CD4-positive, alpha-beta T cell treated with Interleukin-4 for 1 hour (primary cell): ENCODE data around the gene RADX.
A peak's percentile ranks its signal among the peaks of the same experiment; 100 is the strongest.
"Not testable (repeated sequence)": the region's sequence is repeated elsewhere in the genome, so short reads cannot be mapped to it uniquely, and the experiment has no call there.

Experiments
- DNase-seq, 2 donors: peaks; one replicate each; pipeline ENCODE4 v3.0.0-alpha.2; 2020 to 2022

The RADX gene, protein sequence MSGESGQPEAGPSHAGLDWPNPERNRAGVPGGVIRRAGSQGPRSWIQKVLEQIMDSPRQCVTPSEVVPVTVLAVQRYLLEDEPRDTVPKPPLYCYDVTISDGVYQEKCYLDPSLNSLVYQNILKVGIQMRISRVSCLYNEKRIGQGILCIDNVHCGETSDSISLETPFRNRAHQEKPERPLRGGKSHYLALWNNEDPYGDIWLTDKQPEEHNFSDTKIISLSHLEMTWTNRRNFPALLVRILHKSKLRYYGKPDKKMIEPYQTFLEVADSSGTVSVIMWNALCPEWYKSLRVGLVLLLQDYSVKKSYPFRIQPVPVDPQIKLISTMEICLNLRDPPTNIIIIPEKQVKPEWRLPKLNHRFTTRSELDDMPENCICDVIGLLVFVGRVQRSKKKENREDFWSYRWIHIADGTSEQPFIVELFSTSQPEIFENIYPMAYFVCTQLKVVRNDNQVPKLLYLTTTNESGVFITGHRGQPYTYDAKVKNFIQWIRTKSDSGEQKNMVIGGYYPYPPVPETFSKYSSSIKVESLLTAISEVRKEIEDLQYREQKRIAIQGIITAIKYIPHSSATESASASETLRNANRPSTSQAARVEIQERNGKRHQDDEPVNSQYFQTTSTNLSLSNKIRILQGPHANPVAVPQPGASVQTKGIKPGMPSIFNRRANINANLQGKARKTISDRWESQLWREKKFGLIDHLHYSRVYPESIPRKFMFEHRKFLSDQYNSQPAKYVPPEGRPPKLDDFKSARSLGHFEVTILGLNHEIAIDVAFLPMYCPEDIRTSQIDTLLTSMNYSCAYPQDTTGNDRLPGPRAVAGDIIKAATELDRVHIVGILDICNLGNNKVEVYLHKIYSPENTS

DNA sequence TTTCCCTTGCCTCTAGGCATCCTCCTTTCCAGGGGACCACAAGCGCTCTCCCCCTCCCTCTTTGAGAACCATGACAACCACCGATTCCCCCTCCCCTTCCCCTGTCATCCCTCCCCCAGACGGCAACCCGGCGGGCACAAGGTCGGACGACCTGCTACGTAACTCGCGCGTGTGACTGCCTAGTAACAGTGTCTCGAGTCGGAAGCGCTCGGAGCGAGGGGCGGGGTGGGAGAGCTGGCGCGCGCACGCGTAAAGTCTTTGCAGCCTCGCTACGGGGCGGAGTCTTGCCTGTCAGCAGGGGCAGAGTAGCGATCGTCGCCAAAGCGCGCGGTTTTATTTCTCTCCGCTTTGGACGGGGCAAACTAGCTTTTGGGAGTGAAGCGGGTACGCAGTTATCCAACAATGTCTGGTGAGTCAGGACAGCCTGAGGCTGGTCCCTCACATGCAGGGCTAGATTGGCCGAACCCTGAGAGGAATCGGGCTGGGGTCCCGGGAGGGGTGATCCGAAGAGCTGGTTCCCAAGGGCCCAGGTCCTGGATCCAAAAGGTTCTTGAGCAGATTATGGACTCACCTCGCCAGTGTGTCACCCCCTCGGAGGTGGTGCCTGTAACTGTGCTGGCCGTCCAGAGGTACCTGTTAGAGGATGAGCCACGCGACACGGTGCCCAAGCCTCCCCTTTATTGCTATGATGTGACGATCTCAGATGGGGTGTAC lies at the start of gene RADX:
TSS of gene RADX (plus strand) at position 300 of the 714 bp plus-strand sequence. CDS start at position 403, 103 bp downstream.
- peak; percentile 91 for DNase-seq

DNA sequence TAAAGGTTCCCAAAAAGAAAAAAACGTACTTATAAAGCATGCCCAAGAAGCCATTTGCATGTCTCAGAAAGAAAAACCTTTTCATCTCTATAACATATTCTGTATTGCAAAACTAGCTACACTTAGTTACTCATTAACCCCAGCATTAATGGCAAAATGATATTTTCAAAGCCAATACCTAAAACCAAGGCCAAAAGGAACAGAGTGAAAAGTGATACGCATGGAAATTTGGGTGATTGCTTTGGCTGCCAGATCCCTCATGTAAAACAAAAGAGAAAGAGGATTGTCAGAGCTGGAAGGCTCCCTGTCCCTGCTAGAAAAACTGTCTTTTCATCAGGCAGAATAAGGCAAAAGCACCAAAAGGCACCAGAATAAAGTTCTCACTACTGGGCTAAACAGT lies 46.8 kb upstream of the RADX start:
- no peak for DNase-seq

DNA sequence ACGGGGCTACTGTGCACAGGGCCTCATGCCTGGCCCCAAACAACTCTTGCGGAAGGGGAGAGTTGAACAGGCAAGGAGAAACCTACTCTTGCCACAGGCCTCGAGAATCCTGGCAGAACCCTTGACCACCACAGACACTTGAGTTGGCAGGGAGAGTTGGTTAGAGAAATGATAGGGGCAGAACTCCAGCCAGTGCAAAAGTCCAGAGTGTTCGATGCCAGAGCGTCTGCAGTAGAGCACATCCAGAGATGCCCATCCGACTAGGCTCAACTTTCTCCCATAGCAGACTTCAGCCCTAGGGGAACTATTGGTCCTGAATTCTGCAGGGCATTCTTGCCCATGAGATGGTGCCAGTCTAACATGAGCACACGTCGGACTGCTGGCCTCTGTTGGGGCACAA lies 45.4 kb upstream of the RADX start:
- no peak for DNase-seq

DNA sequence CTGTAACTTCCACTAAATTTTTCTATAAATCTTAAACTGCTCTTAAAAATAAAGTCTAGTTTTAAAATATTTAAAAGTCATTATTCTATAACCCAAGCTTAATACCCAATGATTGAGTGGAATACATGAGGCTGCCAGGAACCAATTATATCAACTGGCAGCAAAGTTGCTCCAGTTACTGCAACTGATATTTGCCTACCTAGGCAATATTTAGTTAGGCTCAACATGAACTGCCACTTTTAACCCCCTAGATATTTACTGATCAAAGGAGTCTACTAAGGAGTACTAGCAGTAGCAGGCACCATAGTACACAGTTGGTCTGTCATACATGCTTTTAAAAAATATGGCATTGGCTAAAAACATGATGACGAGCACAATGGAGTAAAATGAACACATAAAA lies 29.9 kb upstream of the RADX start:
- no peak for DNase-seq

DNA sequence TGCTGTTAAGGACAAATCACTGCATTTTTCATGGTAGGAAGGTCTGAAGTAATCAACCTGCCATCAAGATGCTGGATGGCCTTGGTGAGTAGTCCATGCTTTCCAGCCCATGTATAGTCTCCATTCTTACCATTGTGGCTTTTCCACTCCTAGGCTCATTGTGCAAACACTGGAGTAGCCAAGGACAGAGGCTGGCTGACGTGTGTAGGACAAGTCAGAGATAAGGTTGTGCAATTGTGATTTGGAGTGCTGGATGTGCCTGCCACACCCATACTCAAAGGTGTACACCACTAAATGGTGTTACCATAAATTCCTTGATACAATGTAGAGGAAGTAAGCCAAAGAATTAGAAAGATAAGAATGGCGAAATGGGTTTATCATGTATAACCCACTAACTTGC lies 26.3 kb upstream of the RADX start:
- no peak for DNase-seq

DNA sequence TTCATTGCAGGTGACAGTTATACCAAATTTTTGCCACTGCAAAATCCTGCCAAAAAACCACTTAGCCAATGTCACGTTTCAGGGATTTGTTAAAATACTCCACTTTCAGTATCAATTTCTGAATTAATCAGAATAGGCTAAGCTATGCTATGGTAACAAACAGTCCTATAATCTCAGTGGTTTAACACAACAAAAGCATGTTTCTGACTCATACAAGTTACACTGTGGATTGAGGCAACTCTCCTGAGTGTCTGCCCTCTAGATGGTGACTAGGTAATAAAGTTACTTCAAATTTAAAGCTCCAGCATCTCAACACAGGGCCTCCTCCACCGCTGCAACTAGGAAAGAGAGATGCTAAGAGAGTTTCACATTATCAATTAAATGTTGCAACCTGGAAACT lies 23.0 kb upstream of the RADX start:
- DNase-seq: no peak

DNA sequence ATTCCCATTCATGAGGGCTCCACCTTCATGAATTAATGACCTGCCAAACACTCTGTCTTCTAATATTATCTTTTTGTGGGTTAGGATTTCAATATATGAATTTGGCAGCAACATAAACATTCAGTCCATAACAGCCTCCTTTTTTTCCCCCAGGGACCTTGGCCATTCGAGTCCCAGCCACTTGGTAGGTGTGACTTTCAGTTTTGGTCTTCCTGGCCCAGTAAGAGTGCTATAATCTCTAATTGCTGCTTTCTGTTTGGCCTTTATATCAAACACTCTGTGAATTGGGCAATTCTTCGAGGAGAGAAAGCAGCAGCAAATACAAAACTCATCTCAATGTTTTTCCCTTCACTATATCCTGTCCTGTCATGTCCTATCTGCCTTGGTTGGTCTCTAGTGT lies 12.4 kb upstream of the RADX start:
- DNase-seq: no peak

DNA sequence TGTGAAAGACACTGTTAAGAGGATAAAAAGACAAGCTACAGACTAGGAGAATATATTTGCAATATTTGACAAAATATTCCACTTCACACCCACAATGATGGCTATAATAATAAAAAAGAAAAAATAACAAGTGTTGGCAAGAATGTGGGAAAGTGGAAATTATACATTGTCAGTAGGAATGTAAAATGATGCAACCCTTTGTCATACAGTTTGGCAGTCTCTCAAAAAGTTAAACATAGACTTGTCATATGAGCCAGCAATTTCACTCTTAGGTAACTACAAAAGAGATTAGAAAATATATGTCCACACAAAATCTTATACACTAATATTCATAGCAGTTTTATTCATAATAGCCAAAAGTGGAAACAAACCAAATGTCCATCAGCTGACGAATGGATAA lies 5.2 kb upstream of the RADX start:
- no peak for DNase-seq

DNA sequence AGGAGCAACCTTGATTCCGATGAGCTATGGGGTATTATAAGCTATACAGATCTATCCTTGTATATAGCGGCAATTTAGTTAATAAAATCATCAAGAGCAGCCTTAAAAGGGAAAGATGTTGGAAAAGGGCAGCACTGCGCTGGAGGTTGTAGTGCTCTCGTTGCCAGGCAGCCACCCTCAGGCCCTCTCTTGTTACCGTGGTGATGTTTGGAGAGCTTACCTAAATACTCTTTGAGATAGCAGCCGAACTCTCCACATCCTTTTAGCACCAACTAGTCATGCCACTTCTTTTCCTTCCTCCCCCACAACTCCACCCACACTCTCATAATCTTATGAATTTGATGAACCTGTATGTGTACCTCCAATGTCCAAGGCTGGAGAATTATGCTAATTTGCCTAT lies 3.8 kb upstream of the RADX start:
- peak; percentile 34 to 70 for DNase-seq

DNA sequence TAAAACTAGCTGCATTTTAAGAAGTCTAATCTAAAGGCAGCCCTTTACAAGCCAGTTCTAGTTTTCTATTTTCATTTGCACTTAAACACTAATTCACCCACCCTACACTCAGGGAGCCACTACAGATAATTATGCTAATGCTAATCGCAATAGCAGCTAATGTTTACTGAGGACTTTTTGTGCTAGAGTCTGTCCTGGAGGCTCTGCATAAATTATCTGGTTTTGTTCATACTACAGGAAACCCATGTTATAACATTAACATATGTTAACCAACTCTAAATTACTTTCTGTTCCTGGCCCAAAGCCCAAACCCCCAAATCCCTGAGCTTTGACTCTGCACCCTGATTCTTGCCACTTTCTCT lies 480 bp upstream of the RADX start:
- DNase-seq: no peak

DNA sequence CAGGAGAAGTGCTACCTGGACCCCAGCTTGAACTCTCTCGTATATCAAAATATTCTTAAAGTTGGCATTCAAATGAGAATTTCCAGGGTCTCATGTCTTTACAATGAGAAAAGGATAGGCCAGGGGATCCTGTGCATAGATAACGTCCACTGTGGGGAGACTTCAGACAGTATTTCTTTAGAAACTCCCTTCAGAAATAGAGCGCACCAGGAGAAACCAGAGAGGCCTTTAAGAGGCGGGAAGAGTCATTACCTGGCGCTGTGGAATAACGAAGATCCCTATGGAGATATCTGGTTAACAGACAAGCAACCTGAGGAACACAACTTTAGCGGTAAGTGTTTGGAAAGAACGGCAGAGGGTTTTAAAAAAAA lies 600 bp downstream of the RADX start:
- no peak for DNase-seq

DNA sequence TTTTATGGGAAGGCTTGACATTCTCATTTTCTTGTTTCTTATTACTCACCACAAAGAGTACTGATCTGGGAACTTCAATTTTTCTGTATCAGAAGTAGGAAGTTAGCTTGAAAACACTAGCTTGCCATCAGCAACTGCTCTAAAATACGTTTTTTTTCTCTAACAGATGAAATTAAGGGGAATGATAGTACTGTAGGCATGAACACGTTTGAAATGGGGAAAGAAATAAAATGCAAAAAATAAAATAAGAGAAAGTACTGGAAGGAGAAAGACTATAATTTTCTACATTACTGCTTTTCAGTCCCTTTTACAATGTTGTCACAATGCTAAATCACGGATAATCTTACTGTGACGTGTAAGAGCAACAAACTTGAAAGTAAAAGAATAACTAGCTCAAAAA lies 1.5 kb downstream of the RADX start:
- no peak for DNase-seq

DNA sequence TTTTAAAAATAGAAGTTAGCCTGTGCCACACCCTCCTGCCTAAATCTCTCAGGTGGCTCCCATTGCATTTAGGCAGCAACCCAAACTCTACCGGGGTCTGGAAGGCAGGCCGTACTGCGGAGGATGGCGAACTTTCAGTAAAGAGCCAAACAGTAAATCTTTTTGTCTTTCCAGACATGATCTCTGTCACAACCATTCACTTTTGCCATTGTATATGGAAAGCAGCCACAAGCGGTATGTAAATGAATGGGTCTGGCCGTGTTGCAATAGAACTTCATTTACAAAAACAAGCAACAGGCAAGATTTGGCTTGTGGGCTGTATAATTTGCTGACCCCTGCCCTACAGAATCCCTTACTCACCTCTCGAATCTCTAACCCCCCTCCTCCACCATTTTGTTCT lies 3.3 kb downstream of the RADX start:
- no peak for DNase-seq

DNA sequence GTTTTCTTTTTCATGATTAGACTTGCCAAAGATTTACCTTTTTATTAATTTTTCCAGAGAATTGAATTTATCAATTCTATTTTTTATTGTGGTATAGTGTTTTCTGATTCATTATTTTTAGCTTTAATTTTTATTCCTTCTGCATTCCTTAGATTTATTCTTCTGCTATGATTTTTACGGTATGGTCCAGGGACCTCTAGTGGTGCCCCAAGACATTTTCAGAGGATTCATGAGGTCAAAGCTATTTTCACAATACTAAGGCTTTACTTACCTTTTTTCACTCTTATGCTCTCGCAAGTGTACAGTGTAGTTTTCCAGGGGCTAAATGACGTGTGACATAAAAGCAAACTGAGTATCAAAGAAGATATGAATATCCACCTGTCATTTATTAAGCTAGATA lies 8.0 kb downstream of the RADX start:
- DNase-seq: peak in 1 of 2 donors; percentile 14

DNA sequence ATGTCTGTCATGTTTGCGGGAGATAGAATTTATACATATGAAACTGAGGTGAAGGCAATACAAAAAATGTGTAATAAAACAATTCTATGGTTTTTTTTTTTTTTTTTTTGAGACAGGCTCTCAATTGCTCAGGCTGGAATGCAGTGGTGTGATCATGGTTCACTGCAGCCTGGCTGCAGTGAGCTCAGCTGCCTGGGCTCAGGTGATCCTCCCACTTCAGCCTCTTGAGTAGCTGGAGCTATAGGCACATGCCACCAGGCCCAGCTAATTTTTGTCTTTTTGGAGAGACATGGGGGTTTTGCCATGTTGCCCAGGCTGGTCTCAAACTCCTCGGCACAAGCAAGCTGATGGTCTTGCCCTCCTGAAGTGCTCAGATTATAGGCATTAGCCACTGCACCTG lies 10.1 kb downstream of the RADX start:
- DNase-seq: no peak

DNA sequence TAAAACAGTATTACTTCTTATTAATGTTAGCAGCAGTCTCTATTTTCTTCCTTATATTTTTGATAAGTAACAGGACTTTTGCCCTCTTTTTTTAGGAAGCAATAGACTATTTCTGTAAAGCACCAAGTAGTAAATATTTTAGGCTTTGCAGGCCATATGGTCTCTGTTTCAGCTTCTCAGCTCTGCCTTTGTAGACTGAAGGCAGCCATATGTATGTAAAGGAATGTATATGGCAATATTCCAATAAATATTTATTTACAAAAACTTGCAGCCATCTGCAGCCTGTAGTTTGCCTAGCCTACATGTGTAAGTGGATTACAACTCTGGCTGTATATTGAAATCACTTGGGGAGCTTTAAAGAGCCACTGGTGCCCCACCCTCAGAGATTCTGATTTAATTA lies 15.0 kb downstream of the RADX start:
- no peak for DNase-seq

DNA sequence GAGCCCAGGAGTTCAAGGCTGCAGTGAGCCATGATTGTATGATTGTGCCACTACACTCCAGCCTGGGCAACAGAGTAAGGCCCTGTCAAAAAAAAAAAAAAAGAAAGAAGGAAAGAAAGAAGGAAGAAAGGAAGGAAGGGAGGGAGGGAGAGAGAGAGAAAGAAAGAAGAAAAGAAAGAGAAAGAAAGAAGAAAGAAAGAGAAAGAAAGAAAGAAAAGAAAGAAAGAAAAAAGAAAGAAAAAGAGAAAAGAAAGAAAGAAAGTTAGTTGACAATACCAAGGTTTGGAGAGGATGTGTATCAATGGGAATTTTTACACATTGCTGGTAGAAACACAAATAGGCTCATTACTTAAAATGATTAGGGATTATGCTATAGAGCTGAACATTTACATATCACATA lies 19.8 kb downstream of the RADX start:
- no peak for DNase-seq

DNA sequence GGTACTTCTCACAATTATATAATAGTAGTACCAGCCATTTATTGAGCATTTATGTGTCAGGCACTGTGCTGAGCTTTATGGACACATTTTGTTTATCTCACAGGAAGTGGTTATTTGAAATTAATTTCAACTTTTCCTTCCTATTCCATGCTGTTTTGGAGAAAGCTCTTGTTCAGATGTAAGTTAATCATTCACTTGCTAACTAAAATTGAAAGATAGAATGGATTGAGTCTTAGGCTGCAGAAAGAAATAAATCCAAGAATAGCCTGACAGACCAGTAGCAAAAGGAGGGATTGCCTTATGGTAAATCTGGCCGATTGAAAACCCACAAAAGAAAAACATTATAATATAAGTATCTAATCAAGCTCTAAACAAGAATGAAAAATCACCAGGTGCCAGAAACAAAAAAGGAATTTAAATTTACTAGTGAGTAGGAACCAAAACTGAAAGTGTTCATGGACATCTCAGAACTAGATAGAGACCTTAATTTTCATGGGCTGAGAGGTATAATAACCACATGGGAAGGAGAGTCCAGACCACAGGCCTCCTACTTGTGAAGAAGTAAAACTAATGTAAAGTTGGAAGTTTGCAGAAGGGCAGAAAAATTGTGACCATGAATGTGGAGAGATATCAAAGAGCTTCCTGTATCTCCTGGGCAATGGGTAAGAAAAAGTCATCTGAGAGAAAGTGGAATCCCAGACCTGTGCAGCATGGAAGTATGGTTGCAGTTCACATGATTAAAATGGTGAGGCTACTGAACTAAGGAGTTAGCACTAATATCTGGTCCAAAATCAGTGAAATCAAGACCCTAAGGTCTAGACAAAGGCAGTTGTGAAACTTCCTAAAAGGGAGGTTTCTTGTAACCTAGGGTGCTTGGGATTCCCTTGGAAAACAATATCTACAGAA lies 38.0 kb downstream of the RADX start:
- DNase-seq: peak in 1 of 2 donors; percentile 1

DNA sequence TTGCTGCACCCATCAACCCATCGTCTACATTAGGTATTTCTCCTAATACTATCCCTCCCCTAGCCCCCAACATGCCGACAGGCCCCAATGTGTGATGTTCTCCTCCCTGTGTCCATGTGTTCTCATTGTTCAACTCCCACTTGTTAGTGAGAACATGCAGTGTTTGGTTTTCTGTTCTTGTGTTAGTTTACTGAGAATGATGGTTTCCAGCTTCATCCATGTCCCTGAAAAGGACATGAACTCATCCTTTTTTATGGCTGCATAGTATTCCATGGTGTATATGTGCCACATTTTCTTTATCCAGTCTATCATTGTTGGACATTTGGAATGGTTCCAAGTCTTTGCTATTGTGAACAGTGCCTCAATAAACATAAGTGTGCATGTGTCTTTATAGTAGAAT lies 41.8 kb downstream of the RADX start:
- DNase-seq: not testable (repeated sequence)

DNA sequence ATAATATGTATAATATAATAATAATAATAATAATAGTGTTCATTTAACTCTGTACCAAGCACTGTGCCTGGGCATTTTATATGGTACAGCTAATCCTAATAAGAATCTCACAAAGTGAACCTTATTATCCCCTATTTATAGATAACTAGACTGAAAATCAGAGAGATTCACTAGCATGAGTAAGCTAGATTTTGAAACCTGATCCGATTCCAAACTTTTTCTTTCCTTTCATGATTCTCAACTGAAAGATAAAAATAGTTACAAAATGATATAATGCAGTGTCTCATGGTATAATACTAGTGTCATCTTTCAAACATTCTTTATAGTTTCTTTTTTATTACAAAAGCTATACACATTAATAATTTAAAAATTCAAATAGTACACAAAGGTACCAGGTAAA lies 58.9 kb downstream of the RADX start:
- DNase-seq: no peak

DNA sequence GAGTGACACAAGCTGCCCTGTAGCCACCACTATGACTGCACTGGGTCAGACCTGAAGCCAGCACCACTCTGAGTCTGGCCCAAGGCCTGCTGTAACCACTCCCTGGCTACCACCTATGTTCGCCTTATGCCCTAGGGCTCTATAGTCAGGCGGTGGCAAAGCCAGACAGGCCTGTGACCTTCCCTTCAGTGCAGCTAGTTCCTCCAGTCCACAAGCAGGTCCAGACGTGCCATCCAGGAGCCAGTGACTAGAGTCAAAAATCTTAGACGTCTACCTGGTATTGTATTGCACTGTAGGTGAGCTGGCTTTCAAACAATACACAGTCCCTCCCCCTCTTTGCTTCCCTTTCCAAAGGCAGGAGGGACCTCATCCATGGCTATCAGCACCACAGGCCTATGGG lies 60.7 kb downstream of the RADX start:
- no peak for DNase-seq

DNA sequence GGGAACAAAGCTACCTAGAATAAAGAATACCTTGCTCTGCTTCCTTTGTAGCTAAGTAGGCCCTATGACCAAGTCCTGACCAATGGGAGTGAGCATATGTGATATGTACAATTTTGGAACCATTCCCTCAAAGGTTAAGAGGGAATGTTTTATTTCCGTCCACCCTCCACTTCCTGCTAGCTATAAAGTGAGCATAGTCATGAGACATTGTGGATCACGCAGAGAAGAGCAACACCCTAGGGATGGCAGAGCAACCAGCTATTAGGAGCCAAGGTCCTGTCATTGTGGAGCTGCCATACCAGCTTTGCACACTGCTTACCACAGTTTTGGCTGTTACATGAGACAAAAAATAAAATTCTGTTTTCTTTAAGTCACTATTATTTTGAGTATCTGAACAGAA lies 68.9 kb downstream of the RADX start:
- DNase-seq: no peak

DNA sequence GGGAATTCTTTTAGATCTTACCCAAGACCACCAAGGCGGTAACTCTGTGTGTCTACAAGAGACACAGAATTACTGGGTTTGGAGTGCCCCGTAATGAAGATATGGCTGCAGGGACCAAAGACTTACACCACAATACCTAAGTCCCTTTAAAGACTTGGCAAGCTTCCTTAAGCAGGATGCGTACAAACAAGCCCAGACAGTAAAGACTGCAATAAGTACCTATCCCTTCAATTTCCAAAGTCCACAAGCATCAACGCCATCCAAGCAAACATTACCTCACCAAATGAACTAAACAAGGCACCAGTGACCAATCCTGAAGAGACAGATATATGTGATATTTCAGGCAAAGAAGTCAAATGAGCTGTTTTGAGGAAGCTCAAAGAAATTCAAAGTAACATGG lies 72.4 kb downstream of the RADX start:
- DNase-seq: no peak
